SK-N-MC (cell line): ENCODE results near the gene ARSI.

Experiments used
- EZH2 ChIP-seq: fragments of 200-600 bp; sonication (generic); IDR thresholded peaks from one replicate; pipeline ENCODE4 v1.6.1; 2017; ENCODE audit warnings: antibody characterized with exemption
- FOXP2 ChIP-seq: optimal IDR thresholded peaks from 2 replicates; pipeline ENCODE3; 2011; ENCODE audit warnings: mild to moderate bottlenecking, moderate library complexity; ENCODE audit not compliant: insufficient read depth; ENCODE audit errors: extremely low read length, control extremely low read depth
- POLR2AphosphoS5 ChIP-seq: IDR thresholded peaks from 2 replicates; pipeline ENCODE4 v1.6.1; 2012; ENCODE audit warnings: mild to moderate bottlenecking, low read depth, low read length, borderline replicate concordance

GRCh38 chr5:150329038-150329437, 26.3 kb upstream of the ARSI start:
- TF ChIP-seq POLR2AphosphoS5 (no peak), EZH2 (no peak), FOXP2 (no peak)
